Large intestine (tissue), 3 donors: ENCODE results near the gene LTC4S. TPM values are rescaled to one million over a fixed set of nuclear protein-coding genes. Genes with fewer than 3 reads are reported as not detected.

Experiments
- DNase-seq, 2 donors: peaks; one replicate each; pipeline versions ENCODE4 v3.0.0 to v3.0.0-alpha.2; 2013
- H3K27ac ChIP-seq: one replicate; pipeline ENCODE4 v1.5.1; 2013; ENCODE audit warnings: low read length
- H3K27me3 ChIP-seq: 2 replicates; pipeline ENCODE4 v1.6.1; 2013; ENCODE audit warnings: low read length; ENCODE audit not compliant: control insufficient read depth, insufficient read depth
- H3K36me3 ChIP-seq: 2 replicates; pipeline ENCODE4 v1.6.1; 2013; ENCODE audit warnings: low read length; ENCODE audit not compliant: control insufficient read depth, insufficient read depth
- H3K4me1 ChIP-seq: one replicate; pipeline ENCODE4 v1.6.1; 2013; ENCODE audit warnings: low read length; ENCODE audit not compliant: control insufficient read depth, insufficient read depth
- H3K4me3 ChIP-seq: one replicate; pipeline ENCODE4 v1.5.1; 2013; ENCODE audit warnings: low read length
- H3K9me3 ChIP-seq: one replicate; pipeline ENCODE4 v1.6.1; 2013; ENCODE audit warnings: mild to moderate bottlenecking, low read depth, low read length, moderate library complexity; ENCODE audit not compliant: control insufficient read depth
- WGBS: methylation state at CpG from one replicate; pipeline ENCODE4 v1.1.5; 2013; ENCODE audit warnings: low lambda C conversion rate; ENCODE audit not compliant: insufficient coverage; 5-methylcytosine and 5-hydroxymethylcytosine counted together
- polyA plus RNA-seq: library from polyadenylated mRNA; unstranded; fragments of 120-200 nt; gene quantifications from one replicate; pipeline ENCODE4 v1.2.1, GENCODE V29; 2013

Gene LTC4S
- polyA plus RNA-seq, 1 donor = 2.9 TPM

DNA sequence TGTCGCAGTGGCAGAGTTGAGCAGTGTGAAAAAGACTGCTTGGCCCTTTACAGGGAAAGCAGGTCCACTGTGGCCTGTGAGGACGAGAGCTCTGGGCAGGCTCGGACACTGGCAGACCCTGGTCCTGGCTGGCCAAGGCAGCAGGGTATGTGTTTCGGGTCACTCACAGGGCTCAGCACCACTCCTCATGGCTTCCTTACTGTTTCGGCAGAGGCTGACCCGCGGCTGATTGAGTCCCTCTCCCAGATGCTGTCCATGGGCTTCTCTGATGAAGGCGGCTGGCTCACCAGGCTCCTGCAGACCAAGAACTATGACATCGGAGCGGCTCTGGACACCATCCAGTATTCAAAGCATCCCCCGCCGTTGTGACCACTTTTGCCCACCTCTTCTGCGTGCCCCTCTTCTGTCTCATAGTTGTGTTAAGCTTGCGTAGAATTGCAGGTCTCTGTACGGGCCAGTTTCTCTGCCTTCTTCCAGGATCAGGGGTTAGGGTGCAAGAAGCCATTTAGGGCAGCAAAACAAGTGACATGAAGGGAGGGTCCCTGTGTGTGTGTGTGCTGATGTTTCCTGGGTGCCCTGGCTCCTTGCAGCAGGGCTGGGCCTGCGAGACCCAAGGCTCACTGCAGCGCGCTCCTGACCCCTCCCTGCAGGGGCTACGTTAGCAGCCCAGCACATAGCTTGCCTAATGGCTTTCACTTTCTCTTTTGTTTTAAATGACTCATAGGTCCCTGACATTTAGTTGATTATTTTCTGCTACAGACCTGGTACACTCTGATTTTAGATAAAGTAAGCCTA, 42.6 kb downstream of the LTC4S start:
- H3K36me3 ChIP-seq = peaks cover 76% of the 10 kb centered on the region
- no peak overlapping the region for H3K27ac ChIP-seq
- H3K9me3 ChIP-seq = peaks cover 5% of the 10 kb centered on the region
- no peak overlapping the region for H3K4me3 ChIP-seq
- no CpG with 5 or more reads among the region's 19 CpGs for WGBS
- no peaks in the 10 kb centered on the region for H3K4me1 ChIP-seq
- no peaks in the 10 kb centered on the region for H3K27me3 ChIP-seq
- DNase-seq = peak; percentile 52 to 73

DNA sequence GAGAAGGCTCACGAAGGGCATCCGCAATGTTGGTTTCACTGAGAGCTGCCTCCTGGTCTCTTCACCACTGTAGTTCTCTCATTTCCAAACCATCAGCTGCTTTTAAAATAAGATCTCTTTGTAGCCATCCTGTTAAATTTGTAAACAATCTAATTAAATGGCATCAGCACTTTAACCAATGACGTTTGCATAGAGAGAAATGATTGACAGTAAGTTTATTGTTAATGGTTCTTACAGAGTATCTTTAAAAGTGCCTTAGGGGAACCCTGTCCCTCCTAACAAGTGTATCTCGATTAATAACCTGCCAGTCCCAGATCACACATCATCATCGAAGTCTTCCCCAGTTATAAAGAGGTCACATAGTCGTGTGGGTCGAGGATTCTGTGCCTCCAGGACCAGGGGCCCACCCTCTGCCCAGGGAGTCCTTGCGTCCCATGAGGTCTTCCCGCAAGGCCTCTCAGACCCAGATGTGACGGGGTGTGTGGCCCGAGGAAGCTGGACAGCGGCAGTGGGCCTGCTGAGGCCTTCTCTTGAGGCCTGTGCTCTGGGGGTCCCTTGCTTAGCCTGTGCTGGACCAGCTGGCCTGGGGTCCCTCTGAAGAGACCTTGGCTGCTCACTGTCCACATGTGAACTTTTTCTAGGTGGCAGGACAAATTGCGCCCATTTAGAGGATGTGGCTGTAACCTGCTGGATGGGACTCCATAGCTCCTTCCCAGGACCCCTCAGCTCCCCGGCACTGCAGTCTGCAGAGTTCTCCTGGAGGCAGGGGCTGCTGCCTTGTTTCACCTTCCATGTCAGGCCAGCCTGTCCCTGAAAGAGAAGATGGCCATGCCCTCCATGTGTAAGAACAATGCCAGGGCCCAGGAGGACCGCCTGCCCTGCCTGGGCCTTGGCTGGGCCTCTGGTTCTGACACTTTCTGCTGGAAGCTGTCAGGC, 43.6 kb downstream of the LTC4S start:
- Histone ChIP-seq H3K36me3 (peaks cover 78% of the 10 kb centered on the region), H3K27me3 (no peaks in the 10 kb centered on the region), H3K4me1 (no peaks in the 10 kb centered on the region), H3K9me3 (peaks cover 5% of the 10 kb centered on the region), H3K4me3 (no peak overlapping the region), H3K27ac (no peak overlapping the region)
- WGBS = 67% methylated on average over 1 of the region's 15 CpGs
- peak in 1 of 2 donors; percentile 11 for DNase-seq

DNA sequence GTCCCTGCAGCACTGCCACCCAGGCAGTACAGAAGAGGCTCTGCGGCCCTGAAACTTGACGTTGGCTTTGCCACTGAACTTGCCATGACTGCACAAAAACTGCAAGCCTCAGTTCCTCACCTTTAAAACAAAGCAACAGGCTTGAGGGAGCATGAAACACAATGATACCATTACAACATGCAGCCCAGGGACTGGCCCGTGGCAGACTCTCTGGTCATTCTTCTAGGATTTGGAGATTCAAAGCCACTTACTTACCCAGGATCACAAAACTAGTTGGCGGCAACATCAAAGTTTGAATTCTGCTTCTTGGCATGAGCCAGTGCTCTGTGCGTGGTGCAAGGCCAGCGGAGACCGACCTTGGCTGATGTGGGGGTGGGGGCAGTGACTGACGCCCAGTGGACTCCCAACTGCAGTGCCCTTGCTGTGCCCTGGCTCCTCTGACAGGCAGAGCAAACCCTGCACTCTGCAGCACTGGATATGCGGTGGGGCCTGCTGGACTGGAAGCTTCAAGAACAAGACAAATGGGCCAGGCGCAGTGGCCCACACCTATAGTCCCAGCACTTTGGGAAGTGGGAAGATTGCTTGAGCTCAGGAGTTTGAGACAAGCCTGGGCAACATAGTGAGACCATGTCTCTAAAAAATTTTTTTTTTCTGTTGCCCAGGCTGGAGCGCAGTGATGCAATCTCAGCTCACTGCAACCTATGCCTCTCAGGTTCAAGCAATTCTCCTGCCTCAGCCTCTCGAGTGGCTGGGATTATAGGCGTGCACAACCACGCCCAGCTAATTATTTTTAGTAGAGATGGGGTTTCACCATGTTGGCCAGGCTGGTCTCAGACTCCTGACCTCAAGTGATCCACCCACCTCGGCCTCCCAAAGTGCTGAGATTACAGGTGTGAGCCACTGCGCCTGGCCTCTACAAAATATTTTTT, 45.8 kb downstream of the LTC4S start:
- DNase-seq = no peak
- no peaks in the 10 kb centered on the region for H3K4me1 ChIP-seq
- no peak overlapping the region for H3K4me3 ChIP-seq
- no peak overlapping the region for H3K27ac ChIP-seq
- peaks cover 5% of the 10 kb centered on the region for H3K9me3 ChIP-seq
- WGBS = no CpG with 5 or more reads among the region's 16 CpGs
- no peaks in the 10 kb centered on the region for H3K27me3 ChIP-seq
- peaks cover 72% of the 10 kb centered on the region for H3K36me3 ChIP-seq

GRCh38 chr5:179840321-179840720, 46.5 kb downstream of the LTC4S start:
- no peak for DNase-seq
- no peak overlapping the region for H3K27ac ChIP-seq
- WGBS = no CpG with 5 or more reads among the region's 11 CpGs

GRCh38 chr5:179840766-179841165, 47.0 kb downstream of the LTC4S start:
- WGBS = no CpG with 5 or more reads among the region's 17 CpGs
- Histone ChIP-seq H3K4me3 (no peak overlapping the region), H3K27me3 (no peaks in the 10 kb centered on the region), H3K9me3 (peaks cover 5% of the 10 kb centered on the region), H3K36me3 (peaks cover 72% of the 10 kb centered on the region), H3K4me1 (no peaks in the 10 kb centered on the region), H3K27ac (no peak overlapping the region)
- DNase-seq = no peak

More at GRCh38 chr5:179840321-179840720, 46.5 kb downstream of the LTC4S start:
- Histone ChIP-seq H3K27me3 (no peaks in the 10 kb centered on the region), H3K4me1 (no peaks in the 10 kb centered on the region), H3K4me3 (no peak overlapping the region), H3K36me3 (peaks cover 72% of the 10 kb centered on the region), H3K9me3 (peaks cover 5% of the 10 kb centered on the region)

DNA sequence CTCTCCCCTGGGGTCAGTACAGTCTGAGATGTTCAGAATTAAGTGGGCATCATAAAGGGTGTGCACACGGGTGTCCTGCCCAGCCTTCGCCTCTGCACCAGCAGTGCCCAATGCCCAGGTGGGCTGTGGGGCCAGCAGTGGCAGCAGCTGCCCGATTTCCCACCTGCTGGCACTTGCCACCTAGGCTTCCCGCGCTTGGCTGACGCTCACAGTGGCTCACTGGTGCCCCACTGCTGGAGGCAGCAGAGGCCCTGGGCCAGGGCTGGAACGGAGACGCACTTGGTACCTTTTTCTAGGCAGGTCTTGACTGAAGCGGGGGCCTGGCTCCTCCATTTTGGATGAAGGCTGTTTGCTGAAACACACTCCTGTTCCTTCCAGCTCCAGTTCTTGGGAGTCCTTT, 47.8 kb downstream of the LTC4S start:
- Histone ChIP-seq H3K4me1 (no peaks in the 10 kb centered on the region), H3K9me3 (peaks cover 2% of the 10 kb centered on the region), H3K27me3 (no peaks in the 10 kb centered on the region), H3K27ac (no peak overlapping the region), H3K36me3 (peaks cover 68% of the 10 kb centered on the region), H3K4me3 (no peak overlapping the region)
- WGBS = no CpG with 5 or more reads among the region's 9 CpGs
- no peak for DNase-seq

Other genes starting within 250 kb of the LTC4S start
- 43.3 TPM for gene RUFY1, start 243.4 kb upstream of the LTC4S start, polyA plus RNA-seq
- gene HNRNPH1, start 170.3 kb upstream of the LTC4S start, polyA plus RNA-seq = 1,181 TPM
- gene CBY3, start 113.0 kb upstream of the LTC4S start, polyA plus RNA-seq = 1.2 TPM
- 473 TPM for gene CANX, start 95.0 kb upstream of the LTC4S start, polyA plus RNA-seq
- 29.9 TPM for gene MAML1, start 61.2 kb upstream of the LTC4S start, polyA plus RNA-seq
- gene MGAT4B, start 12.9 kb downstream of the LTC4S start, polyA plus RNA-seq = 185 TPM
- 165 TPM for gene SQSTM1, start 26.9 kb downstream of the LTC4S start, polyA plus RNA-seq
- gene MRNIP, start 64.8 kb downstream of the LTC4S start, polyA plus RNA-seq = 39.4 TPM
- gene TBC1D9B, start 113.9 kb downstream of the LTC4S start, polyA plus RNA-seq = 83.0 TPM